Kasumi-1 (cell line): ENCODE results near the gene NR6A1.

Source experiments
- DNase-seq, 2 experiments: peaks; one replicate each; lab custom pipeline; 2025; lab: John Stamatoyannopoulos, UW

Gene NR6A1

GRCh38 chr9:124503713-124504529 lies 267.2 kb downstream of the NR6A1 start:
- DNase-seq: peak in 1 of 2 experiments; percentile 28

- DNase-seq: no peak
These were observed 268.1 kb downstream of the NR6A1 start for GRCh38 chr9:124502711-124503702.

GRCh38 chr9:124501771-124502320 lies 269.3 kb downstream of the NR6A1 start:
- DNase-seq: no peak

GRCh38 chr9:124500796-124501611 lies 270.1 kb downstream of the NR6A1 start:
- DNase-seq: no peak

DNA sequence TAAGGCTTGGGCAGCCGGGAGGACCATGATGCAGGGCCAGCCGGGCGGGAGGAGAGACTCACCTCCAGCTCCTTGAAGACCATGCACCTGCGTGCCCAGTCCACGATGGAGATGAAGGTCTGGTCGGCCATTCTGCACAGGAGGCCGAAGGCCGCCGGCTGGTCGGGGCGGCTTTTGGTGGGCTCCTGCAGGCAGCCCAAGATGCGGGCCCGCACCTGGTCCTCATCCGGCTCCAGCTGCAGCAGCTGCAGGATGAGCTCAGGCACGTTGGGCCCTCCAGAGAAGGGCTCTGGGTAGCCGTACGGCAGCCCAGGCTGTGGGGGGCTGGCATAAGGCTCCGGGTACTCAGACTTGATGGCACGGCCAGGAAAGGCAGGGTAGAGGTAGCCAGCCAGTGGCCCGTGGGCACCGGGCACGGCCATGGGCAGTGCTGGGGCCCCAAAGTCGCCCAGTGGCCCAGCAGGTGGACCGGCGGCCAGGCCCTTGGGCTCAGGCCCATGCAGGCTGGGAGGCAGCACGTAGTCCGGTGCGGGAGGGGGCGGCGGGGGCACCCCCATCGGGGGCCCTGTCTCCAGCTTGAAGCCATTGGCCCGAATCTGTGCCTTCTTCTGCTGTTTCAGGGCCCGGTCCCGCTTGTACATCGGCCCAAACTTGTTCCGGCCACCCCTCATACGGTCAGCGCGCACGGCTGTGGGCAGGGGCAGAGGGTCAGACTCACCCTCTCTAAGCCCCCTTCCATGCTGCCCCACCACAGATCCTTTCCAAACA lies 270.9 kb downstream of the NR6A1 start:
- no peak for DNase-seq

DNA sequence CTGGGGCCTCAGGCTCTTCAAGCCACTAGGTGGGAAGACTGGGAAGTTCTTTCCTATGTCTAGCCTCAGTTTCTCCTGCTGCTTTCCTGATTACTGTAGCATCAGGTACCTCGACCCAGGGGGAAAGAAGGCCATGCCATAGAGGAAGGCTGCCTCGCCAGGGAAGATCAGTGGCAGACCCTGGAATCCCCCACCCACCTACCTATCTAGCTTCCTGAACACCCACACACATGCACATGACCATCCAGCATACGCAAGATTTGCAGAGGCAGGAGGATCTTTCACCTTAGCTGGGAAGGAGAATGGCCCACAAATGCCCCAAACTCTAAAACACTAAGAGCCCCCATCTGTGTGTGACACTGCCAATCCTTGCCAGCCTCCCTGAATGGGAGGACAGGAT lies 271.9 kb downstream of the NR6A1 start:
- no peak for DNase-seq

GRCh38 chr9:124498499-124499146 lies 272.5 kb downstream of the NR6A1 start:
- DNase-seq: no peak

GRCh38 chr9:124498040-124498439 lies 273.1 kb downstream of the NR6A1 start:
- DNase-seq: no peak

DNA sequence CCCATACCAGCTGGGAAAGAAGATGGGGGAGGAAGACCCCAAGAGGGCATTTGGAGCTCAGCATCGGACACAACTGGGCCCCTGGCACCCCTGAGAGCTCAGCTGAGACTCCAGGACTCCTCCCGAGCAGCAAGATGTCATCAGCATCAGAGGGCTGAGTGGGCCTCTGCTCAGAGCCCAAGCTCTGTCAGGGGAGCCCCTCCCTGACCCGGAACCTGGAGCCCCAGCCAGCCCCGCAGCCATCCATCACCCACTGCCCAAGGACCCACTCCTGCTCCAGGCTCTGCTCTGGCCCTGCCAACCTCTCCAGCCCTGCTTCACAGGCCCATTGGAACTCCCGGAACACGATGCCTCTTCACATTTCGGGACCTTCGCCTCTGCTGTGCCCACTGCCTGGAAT lies 273.7 kb downstream of the NR6A1 start:
- DNase-seq: no peak

- DNase-seq: no peak
These were observed 274.6 kb downstream of the NR6A1 start for GRCh38 chr9:124496463-124496862.

- DNase-seq: no peak
These were observed 275.0 kb downstream of the NR6A1 start for GRCh38 chr9:124496075-124496449.

DNA sequence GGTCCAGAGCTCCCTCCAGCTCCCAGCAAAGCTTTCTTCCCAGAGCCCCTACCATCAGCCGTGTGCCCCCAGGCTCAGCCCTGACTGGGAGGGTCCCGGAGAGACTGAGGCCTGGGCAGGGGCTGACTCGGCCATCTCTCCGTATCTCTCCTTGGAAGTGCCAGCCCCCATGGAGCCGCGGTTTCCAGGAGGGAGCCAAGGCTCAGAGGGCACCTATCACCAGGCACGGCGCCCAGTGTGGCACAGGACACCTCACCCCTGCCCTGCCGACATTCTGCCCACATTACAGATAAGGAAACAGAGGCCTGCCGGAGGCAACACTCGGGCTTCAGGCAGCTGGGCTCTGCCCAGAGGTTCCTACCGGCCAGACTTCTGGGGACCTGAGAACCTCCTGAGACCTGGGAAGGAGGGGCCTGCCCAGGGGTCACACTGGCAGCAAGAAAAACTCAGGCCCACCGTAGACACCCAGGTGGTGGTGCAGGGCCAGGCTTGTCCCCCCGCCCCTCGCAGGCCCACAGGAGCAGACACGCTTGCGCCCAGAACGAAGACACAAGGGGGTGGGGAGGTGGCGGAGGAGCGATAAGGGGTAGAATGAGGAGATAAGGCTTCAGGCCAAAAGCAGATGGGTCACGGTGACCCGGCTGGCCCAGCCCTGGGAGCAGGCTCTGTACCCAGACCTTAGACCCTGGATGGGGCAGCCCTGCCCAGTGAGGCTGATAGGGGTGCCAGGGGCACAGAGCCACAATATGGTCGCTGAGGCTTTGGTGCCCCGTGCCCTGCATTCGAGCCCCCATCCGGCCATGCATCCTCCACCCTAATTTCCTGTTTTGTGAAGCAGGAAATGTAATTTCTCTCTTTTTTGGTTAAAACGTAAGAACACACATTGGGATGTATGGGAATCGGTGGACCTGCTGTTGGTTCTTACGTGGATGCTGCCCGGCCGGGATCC lies 275.7 kb downstream of the NR6A1 start:
- no peak for DNase-seq

- DNase-seq: no peak
These were observed 277.2 kb downstream of the NR6A1 start for GRCh38 chr9:124493794-124494479.

DNA sequence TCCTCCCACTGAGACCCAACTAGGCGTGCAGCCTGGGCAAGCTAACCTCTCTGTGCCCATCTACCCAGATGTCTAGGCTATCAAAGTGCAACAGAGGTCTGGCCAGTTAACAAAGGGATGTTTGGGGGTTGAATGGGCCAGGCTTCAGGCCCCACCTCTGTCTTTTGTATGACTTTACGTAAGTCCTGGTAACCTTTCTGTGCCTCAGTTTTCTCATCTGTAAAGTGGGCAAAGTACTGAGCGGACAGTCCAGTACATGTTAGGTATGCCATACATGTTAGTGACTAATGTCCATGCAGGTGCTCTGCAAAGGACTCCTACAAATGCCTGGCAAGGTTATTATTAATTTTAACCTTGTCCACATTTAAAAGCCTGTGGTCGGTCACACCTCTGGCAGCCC lies 277.9 kb downstream of the NR6A1 start:
- no peak for DNase-seq

DNA sequence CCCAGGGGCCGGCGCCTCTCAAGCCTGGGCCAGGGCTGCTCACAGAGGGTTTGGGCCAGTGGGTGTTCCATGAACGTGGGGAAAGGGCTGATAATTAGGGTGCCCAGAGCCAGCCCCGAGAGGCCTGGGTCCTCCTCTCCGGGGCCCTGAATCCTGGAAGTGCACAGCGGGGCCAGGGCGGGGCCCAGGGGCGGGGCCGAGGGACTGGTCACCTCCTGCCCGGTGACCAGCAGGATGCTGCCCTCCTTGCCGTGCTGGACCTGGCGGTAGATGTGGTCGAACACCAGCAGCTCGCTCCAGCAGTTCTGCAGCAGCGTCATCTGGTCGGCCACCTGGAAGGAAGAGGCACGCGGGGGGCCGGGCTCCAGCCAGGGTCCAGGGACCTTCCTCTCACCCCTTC lies 278.3 kb downstream of the NR6A1 start:
- DNase-seq: no peak

DNA sequence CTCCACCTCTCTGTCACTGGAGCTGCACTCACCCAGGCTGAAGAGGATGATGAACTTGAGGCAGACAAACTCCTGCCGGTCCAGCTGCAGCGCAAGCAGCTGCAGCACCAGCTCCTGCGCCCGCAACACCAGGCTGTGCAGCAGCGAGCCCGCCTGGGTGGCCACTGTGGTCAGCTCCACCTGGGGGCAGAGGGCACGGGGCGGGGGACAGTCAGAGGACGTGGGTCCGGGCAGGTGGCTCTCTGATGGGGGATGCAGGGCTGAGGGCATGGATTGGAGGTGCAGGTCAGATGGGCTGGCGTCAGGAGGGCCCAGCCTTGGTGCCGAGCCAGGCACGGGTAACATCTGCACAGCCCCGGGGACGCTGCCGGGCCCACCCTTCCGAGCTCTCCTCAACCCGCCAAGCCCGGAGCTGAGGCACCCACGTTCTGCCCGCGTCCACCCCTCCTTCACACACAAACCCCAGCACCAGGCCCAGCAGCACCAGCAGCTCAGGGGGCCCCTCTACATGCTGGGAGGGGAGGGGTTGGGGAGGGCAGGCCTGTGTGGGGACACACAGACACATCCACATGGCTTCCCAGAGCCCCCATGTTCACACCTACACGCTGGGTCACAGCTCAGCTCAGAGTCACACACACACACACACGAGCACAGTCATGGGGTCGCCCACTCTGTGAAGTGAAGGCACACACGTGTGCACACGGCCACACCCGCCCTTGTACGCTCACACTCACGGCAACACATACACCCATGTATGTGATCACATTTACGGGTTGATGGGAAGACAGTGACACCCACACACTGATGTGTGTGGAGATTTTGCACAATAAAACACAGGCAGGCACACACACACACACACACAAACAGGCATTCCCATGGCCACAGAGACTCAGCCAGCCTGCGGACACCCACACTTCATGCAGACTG lies 279.8 kb downstream of the NR6A1 start:
- no peak for DNase-seq

DNA sequence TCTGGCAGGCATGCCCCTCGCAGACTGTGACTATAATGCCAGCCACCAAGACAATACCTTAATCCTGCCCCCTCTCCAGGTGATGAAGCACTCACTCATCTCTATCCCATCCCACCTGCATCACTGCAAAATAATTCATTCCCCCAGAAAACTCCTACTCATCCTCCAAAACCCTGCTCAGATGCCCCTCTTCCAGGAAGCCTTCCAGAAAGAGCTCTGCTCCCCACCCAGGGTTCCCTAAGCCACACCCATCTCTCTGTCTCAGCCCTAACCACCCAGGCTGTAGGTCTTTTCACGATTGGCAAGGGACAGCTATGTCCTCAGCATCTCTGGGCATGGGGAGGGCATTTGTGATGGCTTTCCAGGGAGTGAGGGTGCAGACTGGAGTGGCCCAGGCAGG lies 281.1 kb downstream of the NR6A1 start:
- no peak for DNase-seq

DNA sequence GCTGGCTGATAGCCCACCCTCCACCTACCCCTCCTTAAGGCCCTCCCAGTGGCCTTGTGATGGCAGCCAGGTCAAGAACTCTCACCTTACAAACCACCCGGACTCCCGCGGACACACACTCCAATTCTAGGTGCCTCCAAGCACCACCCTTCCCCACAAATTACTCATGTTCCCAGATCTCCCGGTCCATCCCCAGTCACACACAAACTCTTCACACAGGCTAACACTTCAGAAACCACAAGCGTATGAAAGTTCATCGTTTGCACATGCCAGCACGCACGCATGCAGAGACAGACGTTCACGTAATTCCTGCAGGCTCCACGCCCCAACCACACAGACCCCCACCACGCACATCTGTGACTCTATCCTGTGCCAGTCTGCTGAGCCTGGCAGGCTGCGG lies 281.9 kb downstream of the NR6A1 start:
- no peak for DNase-seq
